IPS-18c (cell line): ENCODE results near the gene MYH1.

Source experiments
- H3K4me3 ChIP-seq: 2 replicates; pipeline ENCODE4 v1.7.0; 2013; ENCODE audit warnings: low read depth, mild to moderate bottlenecking, low read length, moderate library complexity; ENCODE audit not compliant: insufficient read depth
- H3K9me3 ChIP-seq: one replicate; pipeline ENCODE4 v1.6.1; 2013; ENCODE audit warnings: mild to moderate bottlenecking, low read length, moderate library complexity; ENCODE audit not compliant: control insufficient read depth, insufficient read depth

Gene MYH1

GRCh38 chr17:10513299-10514067 lies 4.9 kb downstream of the MYH1 start:
- Histone ChIP-seq H3K9me3 (no peaks in the 10 kb centered on the region), H3K4me3 (no peak overlapping the region)

GRCh38 chr17:10512856-10513255 lies 5.5 kb downstream of the MYH1 start:
- Histone ChIP-seq H3K9me3 (no peaks in the 10 kb centered on the region), H3K4me3 (no peak overlapping the region)

- H3K9me3 ChIP-seq: peaks cover 2% of the 10 kb centered on the region
- no peak overlapping the region for H3K4me3 ChIP-seq
Measured at GRCh38 chr17:10499950-10500349, 18.4 kb downstream of the MYH1 start.

- Histone ChIP-seq H3K9me3 (peaks cover 2% of the 10 kb centered on the region), H3K4me3 (no peak overlapping the region)
Measured at GRCh38 chr17:10492004-10492403, 26.3 kb downstream of the MYH1 start.

DNA sequence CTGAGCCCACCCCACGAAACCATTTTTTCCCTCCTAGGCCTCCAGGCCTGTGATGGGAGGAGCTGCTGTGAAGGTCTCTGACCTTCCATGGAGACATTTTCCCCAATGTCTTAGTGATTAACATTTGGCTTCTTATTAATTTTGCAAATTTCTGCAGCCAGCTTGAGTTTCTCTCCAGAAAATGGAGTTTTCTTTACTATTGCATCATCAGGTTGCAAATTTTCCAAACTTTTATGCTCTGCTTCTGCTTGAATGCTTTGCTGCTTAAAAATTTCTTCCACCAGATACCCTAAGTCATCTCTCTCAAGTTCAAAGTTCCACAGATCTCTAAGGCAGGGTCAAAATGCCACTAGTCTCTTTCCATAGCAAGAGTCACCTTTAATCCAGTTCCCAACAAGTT lies 36.1 kb downstream of the MYH1 start:
- H3K4me3 ChIP-seq: no peak overlapping the region
- H3K9me3 ChIP-seq: no peaks in the 10 kb centered on the region

- H3K9me3 ChIP-seq: no peaks in the 10 kb centered on the region
- no peak overlapping the region for H3K4me3 ChIP-seq
Measured at GRCh38 chr17:10477701-10478100, 40.6 kb downstream of the MYH1 start.

DNA sequence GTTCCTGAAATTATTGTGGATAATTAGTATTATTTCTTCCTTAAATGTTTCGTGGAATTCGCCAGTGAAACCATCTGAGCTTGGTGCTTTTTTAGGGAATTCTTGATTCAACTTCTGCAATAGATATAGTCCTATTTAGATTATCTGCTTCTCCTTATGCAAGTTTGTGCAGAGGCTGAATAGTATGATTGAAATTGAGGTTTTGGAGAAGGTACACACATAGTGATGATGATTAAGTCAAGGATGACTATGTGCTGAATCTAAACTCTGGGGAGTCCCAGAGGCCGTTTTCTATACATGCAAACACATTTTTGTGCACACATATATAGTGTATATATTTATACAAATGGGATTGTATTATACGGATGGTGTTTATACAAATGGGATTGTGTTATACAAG lies 43.8 kb downstream of the MYH1 start:
- no peak overlapping the region for H3K4me3 ChIP-seq
- H3K9me3 ChIP-seq: no peaks in the 10 kb centered on the region

DNA sequence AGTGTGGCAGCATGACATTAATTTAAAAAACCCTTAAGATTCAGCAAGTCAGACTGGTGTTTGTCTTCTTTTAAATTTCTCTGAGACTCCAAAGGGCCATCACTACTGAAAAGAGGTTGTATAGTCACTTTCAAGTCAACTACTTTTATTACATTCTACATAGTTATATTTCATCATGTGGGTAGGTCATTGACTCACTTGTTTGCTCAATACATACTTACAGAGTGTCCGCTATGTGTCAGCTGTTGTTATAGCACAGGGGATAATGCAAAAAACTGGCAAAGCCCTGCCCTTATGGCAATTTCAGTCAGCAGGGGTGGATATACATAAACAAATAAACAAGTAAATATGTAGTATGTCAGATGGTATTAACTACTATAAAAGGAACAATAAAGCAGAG lies 46.5 kb downstream of the MYH1 start:
- Histone ChIP-seq H3K9me3 (no peaks in the 10 kb centered on the region), H3K4me3 (no peak overlapping the region)

DNA sequence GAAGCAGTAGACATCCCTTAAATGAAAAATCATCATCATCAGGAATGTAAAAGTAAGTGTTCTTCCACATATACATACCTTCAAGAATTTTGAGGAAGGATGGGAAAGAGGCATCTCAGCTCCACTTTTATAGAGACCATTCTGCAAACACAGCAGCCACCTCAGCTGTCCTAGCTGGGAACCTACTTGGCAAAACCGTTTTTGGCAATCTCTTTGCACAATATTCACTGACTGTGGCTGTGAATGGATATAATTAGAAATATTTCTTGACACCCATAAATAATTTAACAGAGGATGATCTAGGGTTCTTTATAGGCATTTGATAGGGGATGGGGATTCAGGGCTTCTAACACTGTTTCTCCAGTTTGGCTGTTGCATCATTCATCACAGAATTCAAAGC lies 48.9 kb downstream of the MYH1 start, which contains the start of gene MYH4:
MYH4 (minus strand) TSS at position 101 of the 400 bp plus-strand sequence. CDS start 2,814 bp downstream, outside the sequence.
- no peak within 1 kb of the TSS for H3K4me3 ChIP-seq
- no peaks in the 10 kb centered on the region for H3K9me3 ChIP-seq

DNA sequence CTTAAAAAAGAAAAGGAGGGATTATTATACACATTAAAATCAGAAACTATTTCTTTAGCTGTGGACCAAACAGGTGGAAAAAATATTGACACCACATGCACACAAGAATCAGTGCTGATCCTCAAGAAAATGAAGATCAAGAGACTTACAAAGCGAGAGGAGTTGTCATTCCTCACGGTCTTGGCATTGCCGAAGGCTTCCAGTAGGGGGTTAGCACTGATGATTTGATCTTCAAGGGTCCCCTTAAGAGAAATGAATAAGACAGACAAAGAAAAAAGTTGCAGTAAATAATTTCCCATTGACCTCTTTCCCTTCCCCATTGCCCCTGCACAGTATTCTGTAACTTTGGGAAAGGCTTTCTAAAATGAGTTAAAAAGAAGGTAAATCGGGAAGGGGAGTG lies 54.9 kb downstream of the MYH1 start:
- H3K4me3 ChIP-seq: no peak overlapping the region
- no peaks in the 10 kb centered on the region for H3K9me3 ChIP-seq

DNA sequence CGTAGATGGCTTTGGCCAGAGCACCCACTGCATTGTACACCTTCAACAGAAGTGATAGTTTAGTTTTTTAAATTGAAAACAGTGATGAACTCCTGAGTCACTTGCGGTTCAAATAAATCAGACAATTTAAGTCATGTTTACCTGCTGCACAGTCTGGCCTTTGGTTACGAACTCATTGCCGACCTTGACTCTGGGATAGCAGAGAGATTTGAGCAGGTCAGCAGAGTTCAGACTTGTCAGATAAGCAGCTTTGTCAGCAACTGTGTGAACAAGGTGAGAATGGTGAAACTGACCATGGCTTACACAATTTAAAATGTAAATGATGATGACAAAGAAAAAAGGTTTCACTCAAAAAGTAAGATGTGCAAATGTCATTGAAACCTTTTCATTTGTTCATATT lies 58.3 kb downstream of the MYH1 start:
- H3K4me3 ChIP-seq: no peak overlapping the region
- no peaks in the 10 kb centered on the region for H3K9me3 ChIP-seq

DNA sequence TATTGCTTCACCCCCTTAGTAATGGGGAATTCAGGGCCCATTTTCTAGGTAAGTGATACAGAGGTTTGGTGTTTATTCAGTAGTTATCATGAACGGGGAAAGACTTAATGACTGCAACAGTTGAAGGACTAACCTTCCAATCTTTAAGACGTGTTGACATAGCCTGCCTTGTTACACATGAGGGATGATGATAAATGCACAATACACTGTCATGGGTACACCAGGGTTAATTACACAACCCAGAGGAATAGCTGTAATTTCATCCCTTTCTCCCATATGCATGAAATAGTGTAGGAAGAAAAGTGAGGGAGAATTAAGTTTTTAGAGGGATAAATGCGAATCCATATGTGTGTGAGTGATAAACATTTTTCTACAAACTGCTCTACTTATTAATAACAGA lies 59.6 kb downstream of the MYH1 start:
- H3K4me3 ChIP-seq: no peak overlapping the region
- no peaks in the 10 kb centered on the region for H3K9me3 ChIP-seq

DNA sequence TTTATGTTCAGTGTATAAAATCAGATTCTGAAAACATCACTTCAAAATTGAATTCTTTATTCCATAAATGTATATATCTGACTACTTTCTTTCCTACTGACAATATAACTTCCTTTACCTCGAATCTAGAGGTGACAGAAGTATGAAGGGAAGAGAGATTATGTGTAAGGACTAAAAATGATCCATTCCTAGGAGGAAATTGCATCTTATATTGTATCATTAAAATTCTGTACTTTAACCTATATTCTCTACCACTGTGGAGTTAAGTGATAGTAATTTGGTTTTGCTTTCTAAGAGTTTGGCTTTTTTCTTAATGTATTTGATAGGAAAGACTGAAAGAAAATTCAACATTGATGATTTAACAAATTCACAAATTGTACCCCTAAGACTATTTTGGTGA lies 60.4 kb downstream of the MYH1 start:
- Histone ChIP-seq H3K9me3 (no peaks in the 10 kb centered on the region), H3K4me3 (no peak overlapping the region)

- H3K9me3 ChIP-seq: peaks cover 2% of the 10 kb centered on the region
- no peak overlapping the region for H3K4me3 ChIP-seq
Measured at GRCh38 chr17:10447026-10447931, 71.1 kb downstream of the MYH1 start.
